Measurements from ENCODE around the gene PYCARD.

DNA sequence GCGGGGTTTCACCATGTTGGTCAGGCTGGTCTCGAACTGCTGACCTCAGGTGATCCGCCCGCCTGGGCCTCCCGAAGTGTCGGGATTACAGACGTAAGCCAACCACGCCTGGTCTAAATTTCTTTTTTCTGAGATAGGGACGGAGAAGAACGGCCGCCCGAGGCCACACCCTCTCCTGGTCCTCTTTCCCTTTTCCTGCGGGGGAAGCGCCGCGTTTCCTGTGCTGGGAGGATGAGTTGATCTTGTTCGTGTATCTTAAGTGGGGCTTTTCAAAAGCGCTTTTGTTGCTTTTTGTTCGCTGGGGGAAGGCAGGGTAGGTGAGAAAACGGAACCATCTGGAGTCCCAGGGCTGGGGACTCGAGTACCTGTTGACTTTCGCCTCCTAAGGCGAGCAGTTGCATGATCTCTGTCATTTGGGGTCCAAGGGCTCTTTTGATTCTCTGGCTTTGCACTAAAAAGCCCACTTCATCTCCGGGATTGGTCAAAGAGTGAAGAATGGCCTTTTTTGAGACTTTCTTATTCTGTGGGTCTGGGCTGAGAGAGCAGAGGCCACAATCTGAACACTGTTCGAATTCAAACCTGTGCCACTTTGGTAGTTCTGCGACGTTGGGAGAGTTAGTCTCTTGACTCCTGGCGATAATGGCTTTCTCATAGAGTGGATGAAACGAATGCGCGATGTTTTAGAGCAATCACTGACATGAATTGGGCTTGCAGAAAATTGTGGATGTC lies 21.3 kb downstream of the PYCARD start:
- TF ChIP-seq YY1 (IDR thresholded peaks at IDR 0.05; ENCODE audit: insufficient read depth, insufficient read length) (no peak), ZNF274 (IDR thresholded peaks at IDR 0.05; ENCODE audit: low read depth, low read length) (no peak), SUZ12 (IDR thresholded peaks at IDR 0.05; ENCODE audit: extremely low read depth, insufficient read depth, insufficient read length) (no peak)

All from NT2/D1 (cell line).